ENCODE measurements around the gene SIM2.

SIM2 gene

GRCh38 chr21:36734367-36735200 is 35.7 kb downstream of the SIM2 start:
- Histone ChIP-seq H3K27ac (ENCODE audit: low read length) (no peak overlapping the region), H2AFZ (ENCODE audit: low read depth, low read length) (no peak overlapping the region), H3K79me2 (ENCODE audit: low read length) (no peaks in the 10 kb centered on the region), H3K4me1 (ENCODE audit: low read length) (no peaks in the 10 kb centered on the region), H3K4me3 (ENCODE audit: low read length) (no peak overlapping the region), H3K9ac (ENCODE audit: low read length) (no peak overlapping the region), H3K27me3 (ENCODE audit: low read depth, low read length) (no peaks in the 10 kb centered on the region), H3K4me2 (ENCODE audit: low read length) (no peak overlapping the region), H3K9me3 (ENCODE audit: insufficient read depth, low read length) (no peaks in the 10 kb centered on the region), H4K20me1 (ENCODE audit: insufficient read depth, low read length) (no peaks in the 10 kb centered on the region), H3K36me3 (replicated peaks; ENCODE audit: low read depth, low read length) (no peaks in the 10 kb centered on the region)
- no peak for TF ChIP-seq EZH2phosphoT487 (IDR thresholded peaks at IDR 0.05; ENCODE audit: low read depth)
- TF ChIP-seq CTCF (IDR thresholded peaks at IDR 0.05; ENCODE audit: low read depth, low read length): no peak

GRCh38 chr21:36735201-36735515 is 36.2 kb downstream of the SIM2 start:
- Histone ChIP-seq H3K79me2 (ENCODE audit: low read length) (no peaks in the 10 kb centered on the region), H3K4me1 (ENCODE audit: low read length) (no peaks in the 10 kb centered on the region), H4K20me1 (ENCODE audit: insufficient read depth, low read length) (no peaks in the 10 kb centered on the region), H3K36me3 (replicated peaks; ENCODE audit: low read depth, low read length) (no peaks in the 10 kb centered on the region), H2AFZ (ENCODE audit: low read depth, low read length) (no peak overlapping the region), H3K27me3 (ENCODE audit: low read depth, low read length) (no peaks in the 10 kb centered on the region), H3K9ac (ENCODE audit: low read length) (no peak overlapping the region), H3K4me3 (ENCODE audit: low read length) (no peak overlapping the region), H3K27ac (ENCODE audit: low read length) (no peak overlapping the region), H3K4me2 (ENCODE audit: low read length) (no peak overlapping the region), H3K9me3 (ENCODE audit: insufficient read depth, low read length) (no peaks in the 10 kb centered on the region)
- TF ChIP-seq CTCF (IDR thresholded peaks at IDR 0.05; ENCODE audit: low read depth, low read length) (no peak), EZH2phosphoT487 (IDR thresholded peaks at IDR 0.05; ENCODE audit: low read depth) (no peak)

- H3K27ac ChIP-seq (ENCODE audit: low read length): no peak overlapping the region
- H3K36me3 ChIP-seq (replicated peaks; ENCODE audit: low read depth, low read length): no peaks in the 10 kb centered on the region
- H3K4me1 ChIP-seq (ENCODE audit: low read length): no peaks in the 10 kb centered on the region
- H3K4me3 ChIP-seq (ENCODE audit: low read length): no peak overlapping the region
- no peaks in the 10 kb centered on the region for H3K9me3 ChIP-seq (ENCODE audit: insufficient read depth, low read length)
- no peak overlapping the region for H3K9ac ChIP-seq (ENCODE audit: low read length)
- H3K27me3 ChIP-seq (ENCODE audit: low read depth, low read length): no peaks in the 10 kb centered on the region
- no peaks in the 10 kb centered on the region for H4K20me1 ChIP-seq (ENCODE audit: insufficient read depth, low read length)
- no peak overlapping the region for H3K4me2 ChIP-seq (ENCODE audit: low read length)
- no peak overlapping the region for H2AFZ ChIP-seq (ENCODE audit: low read depth, low read length)
- TF ChIP-seq EZH2phosphoT487 (IDR thresholded peaks at IDR 0.05; ENCODE audit: low read depth) (no peak), CTCF (IDR thresholded peaks at IDR 0.05; ENCODE audit: low read depth, low read length) (no peak)
- no peaks in the 10 kb centered on the region for H3K79me2 ChIP-seq (ENCODE audit: low read length)
These were observed 36.9 kb downstream of the SIM2 start for GRCh38 chr21:36735724-36736320.

- no peaks in the 10 kb centered on the region for H3K27me3 ChIP-seq (ENCODE audit: low read depth, low read length)
- H3K79me2 ChIP-seq (ENCODE audit: low read length): no peaks in the 10 kb centered on the region
- no peaks in the 10 kb centered on the region for H3K9me3 ChIP-seq (ENCODE audit: insufficient read depth, low read length)
- no peak overlapping the region for H3K27ac ChIP-seq (ENCODE audit: low read length)
- no peak overlapping the region for H2AFZ ChIP-seq (ENCODE audit: low read depth, low read length)
- no peaks in the 10 kb centered on the region for H3K4me1 ChIP-seq (ENCODE audit: low read length)
- H3K9ac ChIP-seq (ENCODE audit: low read length): no peak overlapping the region
- TF ChIP-seq EZH2phosphoT487 (IDR thresholded peaks at IDR 0.05; ENCODE audit: low read depth) (no peak), CTCF (IDR thresholded peaks at IDR 0.05; ENCODE audit: low read depth, low read length) (no peak)
- no peaks in the 10 kb centered on the region for H3K36me3 ChIP-seq (replicated peaks; ENCODE audit: low read depth, low read length)
- no peaks in the 10 kb centered on the region for H4K20me1 ChIP-seq (ENCODE audit: insufficient read depth, low read length)
- H3K4me3 ChIP-seq (ENCODE audit: low read length): no peak overlapping the region
- H3K4me2 ChIP-seq (ENCODE audit: low read length): no peak overlapping the region
These were observed 39.7 kb downstream of the SIM2 start for GRCh38 chr21:36738489-36739126.
